C4-2B (cell line): ENCODE data around the gene NEU2.

Source experiments
- H3K27ac ChIP-seq: fragments of 450-650 bp; 2 replicates; pipeline ENCODE4 v1.5.1; 2017
- ZFX ChIP-seq: fragments of 450-650 bp; IDR thresholded peaks from 2 replicates; pipeline ENCODE4 v1.6.1; 2017
- TF ChIP-seq, protein P1 (sequence below): fragments of 450-650 bp; conservative IDR thresholded peaks from 2 replicates; pipeline ENCODE4 v1.5.1; 2017; ENCODE audit warnings: mild to moderate bottlenecking

NEU2 gene

DNA sequence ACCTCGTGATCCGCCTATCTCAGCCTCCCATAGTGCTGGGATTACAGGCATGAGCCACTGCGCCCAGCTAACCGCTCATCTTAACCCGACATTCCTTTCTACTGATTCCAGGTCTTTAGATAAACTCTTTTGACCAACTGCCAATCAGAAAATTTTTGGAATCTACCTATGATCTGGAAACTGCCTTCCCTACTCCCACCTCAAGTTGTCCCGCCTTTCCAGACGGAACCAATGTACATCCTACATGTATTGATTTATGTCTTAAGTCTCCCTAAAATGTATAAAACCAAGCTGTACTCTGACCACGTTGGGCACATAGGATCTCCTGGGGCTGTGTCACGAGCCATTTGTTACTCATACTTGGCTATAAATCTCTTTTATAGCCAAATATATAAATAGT is 3.2 kb upstream of the NEU2 start:
- H3K27ac ChIP-seq, result no peak overlapping the region
- TF ChIP-seq ZFX, result no peak
- TF ChIP-seq, protein P1, sequence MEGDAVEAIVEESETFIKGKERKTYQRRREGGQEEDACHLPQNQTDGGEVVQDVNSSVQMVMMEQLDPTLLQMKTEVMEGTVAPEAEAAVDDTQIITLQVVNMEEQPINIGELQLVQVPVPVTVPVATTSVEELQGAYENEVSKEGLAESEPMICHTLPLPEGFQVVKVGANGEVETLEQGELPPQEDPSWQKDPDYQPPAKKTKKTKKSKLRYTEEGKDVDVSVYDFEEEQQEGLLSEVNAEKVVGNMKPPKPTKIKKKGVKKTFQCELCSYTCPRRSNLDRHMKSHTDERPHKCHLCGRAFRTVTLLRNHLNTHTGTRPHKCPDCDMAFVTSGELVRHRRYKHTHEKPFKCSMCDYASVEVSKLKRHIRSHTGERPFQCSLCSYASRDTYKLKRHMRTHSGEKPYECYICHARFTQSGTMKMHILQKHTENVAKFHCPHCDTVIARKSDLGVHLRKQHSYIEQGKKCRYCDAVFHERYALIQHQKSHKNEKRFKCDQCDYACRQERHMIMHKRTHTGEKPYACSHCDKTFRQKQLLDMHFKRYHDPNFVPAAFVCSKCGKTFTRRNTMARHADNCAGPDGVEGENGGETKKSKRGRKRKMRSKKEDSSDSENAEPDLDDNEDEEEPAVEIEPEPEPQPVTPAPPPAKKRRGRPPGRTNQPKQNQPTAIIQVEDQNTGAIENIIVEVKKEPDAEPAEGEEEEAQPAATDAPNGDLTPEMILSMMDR, result no peak

GRCh38 chr2:233031556-233032500 is 644 bp upstream of the NEU2 start:
- TF ChIP-seq, protein P1, result no peak
- no peak for TF ChIP-seq ZFX

DNA sequence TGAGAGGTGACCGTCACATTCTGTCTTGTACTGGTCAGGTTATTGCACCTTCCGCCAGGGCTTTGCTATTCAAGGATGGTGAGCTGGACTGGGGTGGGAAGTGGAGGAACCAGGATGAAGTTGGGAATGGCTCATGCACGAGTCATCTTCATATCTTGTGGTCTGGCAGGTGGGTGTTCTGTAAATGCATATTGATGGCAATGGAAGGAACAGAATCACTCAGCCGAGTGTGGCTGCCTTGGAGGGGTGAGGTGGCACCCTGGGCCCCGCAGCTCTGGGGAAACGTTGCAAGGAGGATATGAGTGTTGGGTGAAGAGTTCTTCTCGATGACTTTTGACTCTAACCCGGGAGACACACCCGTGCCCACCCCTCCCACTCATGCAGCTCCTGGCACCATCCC is 1.2 kb downstream of the NEU2 start:
- TF ChIP-seq, protein P1, result no peak
- no peak for TF ChIP-seq ZFX
- no peak overlapping the region for H3K27ac ChIP-seq

More at GRCh38 chr2:233031556-233032500, 644 bp upstream of the NEU2 start:
- no peak overlapping the region for H3K27ac ChIP-seq

- TF ChIP-seq, protein P1, result no peak
- no peak for TF ChIP-seq ZFX
- no peak overlapping the region for H3K27ac ChIP-seq
These were observed 1.8 kb downstream of the NEU2 start for GRCh38 chr2:233034091-233034882.

- TF ChIP-seq, protein P1, result no peak
- TF ChIP-seq ZFX, result no peak
- H3K27ac ChIP-seq, result no peak overlapping the region
These were observed 3.1 kb downstream of the NEU2 start for GRCh38 chr2:233035426-233036161.

GRCh38 chr2:233036162-233036838 is 3.8 kb downstream of the NEU2 start:
- no peak overlapping the region for H3K27ac ChIP-seq
- TF ChIP-seq, protein P1, result no peak
- no peak for TF ChIP-seq ZFX
